H1 (cell line): ENCODE data around the gene CCDC9B. TPM values are rescaled to one million over a fixed set of nuclear protein-coding genes. Genes with fewer than 3 reads are reported as not detected.

ENCODE experiments used
- CTCF ChIA-PET: fragments of 300-600 bp; sonication (Branson Sonifier 250); formaldehyde crosslinking; loops from one replicate; lab custom pipeline; 2021; ENCODE audit not compliant: partially characterized antibody; lab: Charles Lee
- POLR2A ChIA-PET: fragments of 300-600 bp; sonication (Branson Sonifier 250); formaldehyde crosslinking; loops from one replicate; lab custom pipeline; 2021; ENCODE audit warnings: inconsistent platforms; ENCODE audit not compliant: partially characterized antibody; lab: Charles Lee
- DNase-seq, 2 experiments: peaks; one replicate each; pipeline versions ENCODE4 v3.0.0 to v3.0.0-alpha.2; 2010 to 2022; ENCODE audit warnings: low spot score in 2 of 2, low read depth in 1 of 2, mixed read lengths in 1 of 2
- FAIRE-seq: peaks from 2 replicates; lab custom pipeline; 2011; peaks lifted over from hg19 to GRCh38; lab: Jason Lieb, UNC
- H2AFZ ChIP-seq: 2 replicates; pipeline ENCODE4 v1.8.1; 2012; ENCODE audit warnings: low read length, inconsistent platforms
- H2AK5ac ChIP-seq: 2 replicates; pipeline ENCODE4 v1.6.1; 2013; ENCODE audit warnings: low read depth, low read length
- H2BK120ac ChIP-seq: replicated peaks from 2 replicates; pipeline ENCODE3; 2013; ENCODE audit warnings: low read depth, low read length, inconsistent platforms
- H2BK12ac ChIP-seq: 2 replicates; pipeline ENCODE4 v1.6.1; 2013; ENCODE audit warnings: low read depth, low read length
- H2BK15ac ChIP-seq: 2 replicates; pipeline ENCODE4 v1.6.1; 2013; ENCODE audit warnings: low read length
- H2BK20ac ChIP-seq: 2 replicates; pipeline ENCODE4 v1.6.1; 2013; ENCODE audit warnings: low read length
- H2BK5ac ChIP-seq: 2 replicates; pipeline ENCODE4 v1.6.1; 2013; ENCODE audit warnings: low read depth, low read length
- H3K14ac ChIP-seq: 2 replicates; pipeline ENCODE4 v1.6.1; 2013; ENCODE audit warnings: inconsistent platforms; ENCODE audit not compliant: insufficient read length
- H3K18ac ChIP-seq: 2 replicates; pipeline ENCODE4 v1.6.1; 2013; ENCODE audit warnings: low read length; ENCODE audit errors: extremely low read depth
- H3K23ac ChIP-seq: 2 replicates; pipeline ENCODE4 v1.6.1; 2013; ENCODE audit warnings: inconsistent platforms; ENCODE audit not compliant: insufficient read length
- H3K23me2 ChIP-seq: 2 replicates; pipeline ENCODE4 v1.6.1; 2013; ENCODE audit warnings: low read depth, low read length
- H3K27ac ChIP-seq: 2 replicates; pipeline ENCODE4 v1.6.1; 2011; ENCODE audit warnings: low read depth, low read length, inconsistent platforms
- H3K27me3 ChIP-seq, 4 experiments: replicated peaks in 1 of 4; 1 replicate in 1 of 4; 2 replicates in 3 of 4; pipeline versions ENCODE4 v1.6.1 to v1.8.1; 2011 to 2013; ENCODE audit warnings: low read length in 3 of 4, mild to moderate bottlenecking in 3 of 4, inconsistent platforms in 2 of 4, mixed read lengths in 2 of 4, moderate library complexity in 1 of 4; ENCODE audit not compliant: control insufficient read depth in 3 of 4, insufficient read depth in 3 of 4; ENCODE audit errors: extremely low read depth in 1 of 4
- H3K36me3 ChIP-seq, 4 experiments: 2 replicates each; pipeline versions ENCODE4 v1.6.1 to v1.8.1; 2011 to 2013; ENCODE audit warnings: mild to moderate bottlenecking in 4 of 4, low read length in 3 of 4, moderate library complexity in 2 of 4, control low read depth in 1 of 4, inconsistent platforms in 1 of 4; ENCODE audit not compliant: insufficient read depth in 4 of 4, control insufficient read depth in 2 of 4
- H3K4ac ChIP-seq: replicated peaks from 2 replicates; pipeline ENCODE3; 2013; ENCODE audit warnings: low read length, low read depth, mixed read lengths, inconsistent platforms; ENCODE audit not compliant: insufficient read length
- H3K4me1 ChIP-seq, 4 experiments: replicated peaks in 1 of 4; 1 replicate in 1 of 4; 2 replicates in 3 of 4; pipeline versions ENCODE4 v1.6.1 to v1.8.1; 2011 to 2013; ENCODE audit warnings: low read length in 3 of 4, inconsistent platforms in 2 of 4, mixed read lengths in 1 of 4; ENCODE audit not compliant: insufficient read depth in 4 of 4, control insufficient read depth in 3 of 4
- H3K4me2 ChIP-seq, 2 experiments: 2 replicates each; pipeline versions ENCODE4 v1.6.1 to v1.8.1; 2011 to 2013; ENCODE audit warnings: low read depth in 2 of 2, low read length in 2 of 2, control low read depth in 1 of 2, inconsistent platforms in 1 of 2, mild to moderate bottlenecking in 1 of 2; ENCODE audit not compliant: insufficient read depth in 1 of 2
- H3K4me3 ChIP-seq, 4 experiments: fragments of 200-600, 300-600 bp in 1 of 4; sonication (generic), shearing (Covaris generic), sonication (Bioruptor Twin) in 1 of 4; 2 replicates each; pipeline versions ENCODE4 v1.5.1 to v1.8.1; 2011 to 2016; ENCODE audit warnings: low read length in 4 of 4, low read depth in 3 of 4, control low read depth in 2 of 4, inconsistent platforms in 2 of 4, mild to moderate bottlenecking in 2 of 4, mixed read lengths in 1 of 4, moderate library complexity in 1 of 4; ENCODE audit not compliant: insufficient read depth in 2 of 4; ENCODE audit errors: extremely low read depth in 1 of 4
- H3K56ac ChIP-seq: replicated peaks from 2 replicates; pipeline ENCODE3; 2013; ENCODE audit warnings: low read depth, mild to moderate bottlenecking, mixed read lengths, low read length, inconsistent platforms; ENCODE audit not compliant: insufficient read length
- H3K79me1 ChIP-seq: 2 replicates; pipeline ENCODE4 v1.6.1; 2013; ENCODE audit warnings: low read depth, low read length, control low read depth
- H3K79me2 ChIP-seq, 2 experiments: 2 replicates each; pipeline versions ENCODE4 v1.6.1 to v1.8.1; 2012 to 2013; ENCODE audit warnings: low read length in 2 of 2, mild to moderate bottlenecking in 2 of 2, inconsistent platforms in 1 of 2; ENCODE audit not compliant: insufficient read depth in 2 of 2, control insufficient read depth in 1 of 2
- H3K9ac ChIP-seq, 4 experiments: replicated peaks in 1 of 4; 1 replicate in 1 of 4; 2 replicates in 3 of 4; pipeline versions ENCODE4 v1.6.1 to v1.8.1; 2011 to 2013; ENCODE audit warnings: low read depth in 3 of 4, low read length in 3 of 4, control low read depth in 2 of 4, mild to moderate bottlenecking in 2 of 4, moderate library complexity in 2 of 4, inconsistent platforms in 1 of 4; ENCODE audit errors: extremely low read depth in 1 of 4
- H3K9me3 ChIP-seq, 2 experiments: 2 replicates each; pipeline versions ENCODE4 v1.6.1 to v1.8.1; 2012 to 2013; ENCODE audit warnings: mild to moderate bottlenecking in 2 of 2, moderate library complexity in 2 of 2, control low read depth in 1 of 2, inconsistent platforms in 1 of 2, low read depth in 1 of 2, low read length in 1 of 2, mixed read lengths in 1 of 2; ENCODE audit not compliant: insufficient read depth in 2 of 2
- H4K20me1 ChIP-seq, 2 experiments: replicated peaks in 1 of 2; 2 replicates each; pipeline versions ENCODE3 to v1.8.1; 2011 to 2013; ENCODE audit warnings: inconsistent platforms in 2 of 2, low read length in 2 of 2, mild to moderate bottlenecking in 1 of 2; ENCODE audit not compliant: insufficient read depth in 2 of 2, control insufficient read depth in 1 of 2
- H4K5ac ChIP-seq: 2 replicates; pipeline ENCODE4 v1.6.1; 2013; ENCODE audit warnings: low read length, low read depth, mixed read lengths, inconsistent platforms; ENCODE audit not compliant: insufficient read length
- H4K8ac ChIP-seq: 2 replicates; pipeline ENCODE4 v1.8.0; 2013; ENCODE audit warnings: mild to moderate bottlenecking, moderate library complexity, low read length, inconsistent platforms; ENCODE audit not compliant: insufficient read depth; ENCODE audit errors: extremely low read depth
- H4K91ac ChIP-seq: replicated peaks from 2 replicates; pipeline ENCODE3; 2013; ENCODE audit warnings: low read length, mixed read lengths, inconsistent platforms; ENCODE audit not compliant: insufficient read length
- KDM5A ChIP-seq: fragments of 200-600 bp; IDR thresholded peaks from 2 replicates; pipeline ENCODE4 v1.7.1; 2012; ENCODE audit warnings: mild to moderate bottlenecking, low read length, inconsistent platforms, mixed read lengths
- SAP30 ChIP-seq: fragments of 300-600 bp; sonication (generic); IDR thresholded peaks from 2 replicates; pipeline ENCODE4 v1.7.1; 2012; ENCODE audit warnings: low read length, moderate library complexity, mild to moderate bottlenecking, inconsistent platforms; ENCODE audit not compliant: insufficient read depth, insufficient replicate concordance
- SP1 ChIP-seq: IDR thresholded peaks from 2 replicates; pipeline ENCODE4 v1.6.1; 2011; ENCODE audit warnings: low read depth, low read length
- WGBS, 2 experiments: shearing (Covaris generic) in 1 of 2; methylation state at CpG; one replicate each; pipeline versions ENCODE4 v1.1.6 to v1.1.7; 2013 to 2015; ENCODE audit warnings: low lambda C conversion rate in 2 of 2, mixed read lengths in 2 of 2, inconsistent platforms in 1 of 2, low coverage in 1 of 2, missing lambda C conversion rate in 1 of 2; ENCODE audit not compliant: insufficient replicate concordance in 2 of 2, insufficient coverage in 1 of 2, insufficient read length in 1 of 2; ENCODE audit errors: extremely low coverage in 1 of 2, missing lambda C conversion rate in 1 of 2; 5-methylcytosine and 5-hydroxymethylcytosine counted together
- polyA plus RNA-seq, 7 experiments: library from polyadenylated mRNA; depleted of rRNA in 3 of 7; stranded (reverse) in 5 of 7; unstranded in 2 of 7; fragments of >200 nt in 5 of 7; fragments of 200-250 nt in 2 of 7; gene quantifications; 1 replicate in 5 of 7; 2 replicates in 1 of 7; 4 replicates in 1 of 7; pipeline versions ENCODE4 v1.2.1 to v1.2.3, GENCODE V29; 2011 to 2013; ENCODE audit warnings: missing spikeins in 2 of 7, mixed read lengths in 2 of 7
- total RNA-seq: library from RNA; stranded (reverse); fragmentation: NEBNext Ultra II Directional; extraction: Animal tissue kit (Norgen Biotek cat#: 25700); gene quantifications from 2 replicates; pipeline ENCODE4 v1.2.1, GENCODE V29; 2021

Gene CCDC9B
- total and polyA plus RNA-seq, 2 of the 8 experiments (the other 6 are each of a cell fraction or from before 2014, with no cell fraction given) = 0.45 to 0.78 TPM

DNA sequence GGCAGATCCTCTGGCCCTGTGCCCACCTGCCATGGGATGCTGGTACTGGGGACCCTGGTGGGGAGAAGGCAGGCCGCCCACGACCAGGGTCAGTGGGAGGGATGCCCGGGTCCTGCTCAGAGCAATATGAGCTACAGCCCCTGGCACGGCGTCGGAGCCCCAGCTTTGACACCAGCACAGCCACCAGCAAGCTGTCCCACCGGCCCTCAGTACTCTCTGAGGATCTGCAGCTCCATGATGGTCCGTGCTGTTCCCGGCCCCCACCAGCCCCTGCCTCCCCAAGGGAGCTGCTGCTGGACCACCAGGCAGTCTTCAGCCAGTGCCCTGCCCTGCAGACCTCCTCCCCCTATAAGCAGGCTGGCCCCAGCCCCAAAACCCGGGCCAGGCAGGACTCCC, 28.7 kb upstream of the CCDC9B start:
- H3K23ac ChIP-seq = no peak overlapping the region
- TF ChIP-seq KDM5A = no peak
- TF ChIP-seq SAP30 = no peak
- TF ChIP-seq SP1 = no peak
- H3K14ac ChIP-seq = no peak overlapping the region
- no peak overlapping the region for H2BK12ac ChIP-seq
- no peak overlapping the region for H3K9ac ChIP-seq
- H3K79me2 ChIP-seq = no peaks in the 10 kb centered on the region
- H4K20me1 ChIP-seq = peaks cover 0 to 1% of the 10 kb centered on the region in 2 experiments
- no peak for FAIRE-seq
- WGBS, 2 experiments = 92% methylated on average over 7 of the region's 10 CpGs; no CpG with 5 or more reads in 1 of the 2 experiments
- no peak overlapping the region for H3K4ac ChIP-seq
- H3K79me1 ChIP-seq = no peaks in the 10 kb centered on the region
- peaks cover 3 to 6% (median 4%) of the 10 kb centered on the region in 4 experiments; a peak in 4 of 7 replicates for H3K4me1 ChIP-seq
- H2BK120ac ChIP-seq = no peak overlapping the region
- H3K56ac ChIP-seq = no peak overlapping the region
- H4K5ac ChIP-seq = no peak overlapping the region
- no peak overlapping the region for H3K4me2 ChIP-seq
- peaks cover 0 to 8% of the 10 kb centered on the region in 2 experiments; a peak in 1 of 4 replicates for H3K9me3 ChIP-seq
- no peak overlapping the region for H4K8ac ChIP-seq
- no peak overlapping the region for H4K91ac ChIP-seq
- H2AFZ ChIP-seq = no peak overlapping the region
- no peak overlapping the region for H2BK15ac ChIP-seq
- H3K18ac ChIP-seq = no peak overlapping the region
- H2BK20ac ChIP-seq = no peak overlapping the region
- no peak overlapping the region for H2BK5ac ChIP-seq
- H3K23me2 ChIP-seq = peaks cover 1% of the 10 kb centered on the region
- ChIA-PET POLR2A (interaction anchor here (0.9 to 4.1 kb wide), 7 partner anchors 11 to 66 kb away, joined by 3 to 24 read pairs (median 4); partner anchors contain the start of gene KNSTRN), CTCF (interaction anchor here (0.6 to 13.4 kb wide), 18 partner anchors 8 to 95 kb away, joined by 3 to 452 read pairs (median 5); partner anchors contain the start of genes CCDC9B, DISP2, KNSTRN and PHGR1)
- no peaks in the 10 kb centered on the region for H3K36me3 ChIP-seq
- no peak overlapping the region for H2AK5ac ChIP-seq
- H3K4me3 ChIP-seq = no peak overlapping the region
- peaks cover 5 to 27% (median 23%) of the 10 kb centered on the region in 4 experiments for H3K27me3 ChIP-seq
- H3K27ac ChIP-seq = no peak overlapping the region
- DNase-seq = no peak
